ENCODE measurements around the gene F2R. TPM values are rescaled to one million over a fixed set of nuclear protein-coding genes. Genes with fewer than 3 reads are reported as not detected.
"Not testable (repeated sequence)": the region's sequence is repeated elsewhere in the genome, so short reads cannot be mapped to it uniquely, and the experiment has no call there.

The F2R gene
- total and polyA plus RNA-seq, 2 of the 8 experiments (the other 6 are each of a cell fraction or from before 2014, with no cell fraction given), result 23.8 to 29.1 TPM

DNA sequence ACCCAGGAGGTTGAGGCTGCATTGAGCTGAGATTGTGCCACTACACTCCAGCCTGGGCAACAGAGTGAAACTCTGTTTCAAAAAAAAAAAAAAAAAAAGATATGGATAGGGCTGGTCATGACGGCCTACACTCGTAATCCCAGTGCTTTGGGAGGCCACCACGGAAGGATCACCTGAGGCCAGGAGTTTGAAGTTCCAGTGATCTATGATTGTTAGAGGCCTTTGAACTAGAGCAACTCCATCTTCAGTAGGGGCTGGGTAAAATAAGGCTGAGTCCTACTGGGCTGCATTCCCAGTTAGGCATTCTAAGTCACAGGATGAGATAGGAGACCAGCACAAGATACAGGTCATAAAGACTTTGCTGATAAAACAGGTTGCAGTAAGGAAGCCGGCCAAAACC lies 64.7 kb downstream of the F2R start:
- H4K91ac ChIP-seq (replicated peaks; ENCODE audit: insufficient read length, low read length); H3K56ac ChIP-seq (replicated peaks; ENCODE audit: insufficient read length, low read depth, low read length); H3K79me2 ChIP-seq (ENCODE audit: control insufficient read depth in 1 of 2, insufficient read depth in 2 of 2, low read length in 2 of 2); H2BK20ac ChIP-seq (ENCODE audit: low read length); H3K9ac ChIP-seq (replicated peaks in 1 of 4; ENCODE audit: extremely low read depth in 1 of 4, low read depth in 3 of 4, low read length in 3 of 4); H3K36me3 ChIP-seq (ENCODE audit: control insufficient read depth in 2 of 4, insufficient read depth in 4 of 4, low read length in 3 of 4); DNase-seq (ENCODE audit: low read depth in 1 of 2, low spot score in 2 of 2); H4K8ac ChIP-seq (ENCODE audit: extremely low read depth, insufficient read depth, low read length); H3K4me2 ChIP-seq (ENCODE audit: insufficient read depth in 1 of 2, low read depth in 2 of 2, low read length in 2 of 2); H4K5ac ChIP-seq (ENCODE audit: insufficient read length, low read depth, low read length); H3K79me1 ChIP-seq (ENCODE audit: low read depth, low read length); H3K27me3 ChIP-seq (replicated peaks in 1 of 4; ENCODE audit: control insufficient read depth in 3 of 4, extremely low read depth in 1 of 4, insufficient read depth in 3 of 4, low read length in 3 of 4); H3K18ac ChIP-seq (ENCODE audit: extremely low read depth, low read length); H4K20me1 ChIP-seq (replicated peaks in 1 of 2; ENCODE audit: control insufficient read depth in 1 of 2, insufficient read depth in 2 of 2, low read length in 2 of 2); H3K4me1 ChIP-seq (replicated peaks in 1 of 4; ENCODE audit: control insufficient read depth in 3 of 4, insufficient read depth in 4 of 4, low read length in 3 of 4); H2AFZ ChIP-seq (ENCODE audit: low read length); H2BK12ac ChIP-seq (ENCODE audit: low read depth, low read length); H2BK120ac ChIP-seq (replicated peaks; ENCODE audit: low read depth, low read length); FAIRE-seq; H3K14ac ChIP-seq (ENCODE audit: insufficient read length); H3K4me3 ChIP-seq (ENCODE audit: extremely low read depth in 1 of 4, insufficient read depth in 2 of 4, low read depth in 3 of 4, low read length in 4 of 4); H3K4ac ChIP-seq (replicated peaks; ENCODE audit: insufficient read length, low read depth, low read length); H3K27ac ChIP-seq (ENCODE audit: low read depth, low read length); H2AK5ac ChIP-seq (ENCODE audit: low read depth, low read length); H2BK15ac ChIP-seq (ENCODE audit: low read length); H3K23me2 ChIP-seq (ENCODE audit: low read depth, low read length); H3K23ac ChIP-seq (ENCODE audit: insufficient read length); H3K9me3 ChIP-seq (ENCODE audit: insufficient read depth in 2 of 2, low read depth in 1 of 2, low read length in 1 of 2); H2BK5ac ChIP-seq (ENCODE audit: low read depth, low read length): not testable (repeated sequence)
- POLR2A ChIA-PET (ENCODE audit: partially characterized antibody), result interaction anchor here (1.3 to 1.8 kb wide), 2 partner anchors 27 to 294 kb away, joined by 3 to 22 read pairs; no protein-coding TSS in a partner anchor
- WGBS, 2 experiments (ENCODE audit: extremely low coverage in 1 of 2, insufficient coverage in 1 of 2, insufficient read length in 1 of 2, insufficient replicate concordance in 2 of 2, low coverage in 1 of 2, low lambda C conversion rate in 2 of 2, missing lambda C conversion rate in 1 of 2), result 75% methylated on average over 4 of the region's 4 CpGs; no CpG with 5 or more reads in 1 of the 2 experiments
- CTCF ChIA-PET (ENCODE audit: partially characterized antibody), result interaction anchor here (0.7 to 1.8 kb wide), 3 partner anchors 26 to 292 kb away, joined by 3 to 6 read pairs (median 5); partner anchors contain the start of gene F2RL1

Measured in H1 (cell line).